ENCODE data around the gene LMBR1L. TPM values are rescaled to one million over a fixed set of nuclear protein-coding genes. Genes with fewer than 3 reads are reported as not detected.
A peak's percentile ranks its signal among the peaks of the same experiment; 100 is the strongest.

Gene LMBR1L
- total and polyA plus RNA-seq, 10 of the 15 experiments (the other 5 are each of a cell fraction or from before 2014, with no cell fraction given) = 2.1 to 42.6 (median 20.0) TPM

DNA sequence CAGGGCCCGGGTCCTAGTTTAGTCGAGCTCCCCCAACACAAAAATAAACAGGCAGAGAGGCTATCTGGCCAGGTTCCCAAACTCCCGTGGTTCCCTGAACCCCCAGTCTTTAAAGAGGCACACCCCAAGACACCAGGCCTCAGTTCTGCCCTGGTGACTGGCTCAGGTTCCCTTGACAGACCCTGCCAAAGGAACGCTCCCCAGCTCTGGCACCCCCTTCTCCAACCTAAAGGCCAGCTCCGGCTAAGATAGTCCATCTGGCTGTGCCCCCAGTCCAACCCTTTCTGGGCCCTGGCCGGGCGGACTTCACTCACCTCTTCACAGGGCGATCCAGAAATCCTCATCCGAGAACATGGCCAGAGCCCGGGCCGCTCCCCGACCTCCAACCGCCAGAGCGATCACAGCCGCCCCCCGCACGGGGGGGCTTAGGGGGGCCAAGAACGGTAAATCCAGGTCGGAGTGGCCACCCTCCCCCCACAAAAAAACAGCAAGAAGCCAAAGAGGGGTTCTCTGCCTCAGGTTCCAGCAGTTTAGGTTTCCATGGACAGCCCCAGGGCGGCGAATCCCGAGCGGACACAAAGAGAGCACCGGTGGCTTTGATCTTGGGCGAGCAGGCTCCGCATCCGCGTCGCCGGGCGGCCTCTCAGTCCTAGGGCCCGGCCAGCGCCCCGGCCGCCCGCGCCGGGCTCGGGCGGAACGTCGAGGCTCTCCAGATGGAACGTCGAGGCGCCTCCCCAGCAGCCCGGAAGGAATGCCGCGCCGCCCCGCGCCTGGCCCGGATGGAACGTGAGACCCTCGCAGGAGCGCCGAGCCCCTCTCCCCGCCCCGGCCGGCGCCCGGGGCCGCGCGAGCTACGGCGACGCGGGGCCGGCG, 51.1 kb downstream of the LMBR1L start (continued):
- TF ChIP-seq, protein P1, sequence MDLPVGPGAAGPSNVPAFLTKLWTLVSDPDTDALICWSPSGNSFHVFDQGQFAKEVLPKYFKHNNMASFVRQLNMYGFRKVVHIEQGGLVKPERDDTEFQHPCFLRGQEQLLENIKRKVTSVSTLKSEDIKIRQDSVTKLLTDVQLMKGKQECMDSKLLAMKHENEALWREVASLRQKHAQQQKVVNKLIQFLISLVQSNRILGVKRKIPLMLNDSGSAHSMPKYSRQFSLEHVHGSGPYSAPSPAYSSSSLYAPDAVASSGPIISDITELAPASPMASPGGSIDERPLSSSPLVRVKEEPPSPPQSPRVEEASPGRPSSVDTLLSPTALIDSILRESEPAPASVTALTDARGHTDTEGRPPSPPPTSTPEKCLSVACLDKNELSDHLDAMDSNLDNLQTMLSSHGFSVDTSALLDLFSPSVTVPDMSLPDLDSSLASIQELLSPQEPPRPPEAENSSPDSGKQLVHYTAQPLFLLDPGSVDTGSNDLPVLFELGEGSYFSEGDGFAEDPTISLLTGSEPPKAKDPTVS (IDR thresholded peaks at IDR 0.05; ENCODE audit: low read depth, low read length) = no peak
- TF ChIP-seq FOS (IDR thresholded peaks at IDR 0.05; ENCODE audit: borderline replicate concordance, extremely low read depth, insufficient read length) (no peak), NR2F1 (conservative IDR thresholded peaks at IDR 0.05) (0 out of 2 replicates have a peak, but pooled peaks have one; percentile 13), ZBED1 (IDR thresholded peaks at IDR 0.05; ENCODE audit: borderline replicate concordance) (no peak), LARP7 (IDR thresholded peaks at IDR 0.05) (no peak), CEBPB (IDR thresholded peaks at IDR 0.05; ENCODE audit: borderline replicate concordance in 1 of 2, low read depth in 2 of 2, low read length in 2 of 2) (no peak), RAD51 (IDR thresholded peaks at IDR 0.05) (no peak), CHD2 (IDR thresholded peaks at IDR 0.05; ENCODE audit: borderline replicate concordance, low read depth, low read length) (no peak), NFYB (IDR thresholded peaks at IDR 0.05; ENCODE audit: insufficient read depth, low read depth, low read length) (no peak)
- TF ChIP-seq, protein P2, sequence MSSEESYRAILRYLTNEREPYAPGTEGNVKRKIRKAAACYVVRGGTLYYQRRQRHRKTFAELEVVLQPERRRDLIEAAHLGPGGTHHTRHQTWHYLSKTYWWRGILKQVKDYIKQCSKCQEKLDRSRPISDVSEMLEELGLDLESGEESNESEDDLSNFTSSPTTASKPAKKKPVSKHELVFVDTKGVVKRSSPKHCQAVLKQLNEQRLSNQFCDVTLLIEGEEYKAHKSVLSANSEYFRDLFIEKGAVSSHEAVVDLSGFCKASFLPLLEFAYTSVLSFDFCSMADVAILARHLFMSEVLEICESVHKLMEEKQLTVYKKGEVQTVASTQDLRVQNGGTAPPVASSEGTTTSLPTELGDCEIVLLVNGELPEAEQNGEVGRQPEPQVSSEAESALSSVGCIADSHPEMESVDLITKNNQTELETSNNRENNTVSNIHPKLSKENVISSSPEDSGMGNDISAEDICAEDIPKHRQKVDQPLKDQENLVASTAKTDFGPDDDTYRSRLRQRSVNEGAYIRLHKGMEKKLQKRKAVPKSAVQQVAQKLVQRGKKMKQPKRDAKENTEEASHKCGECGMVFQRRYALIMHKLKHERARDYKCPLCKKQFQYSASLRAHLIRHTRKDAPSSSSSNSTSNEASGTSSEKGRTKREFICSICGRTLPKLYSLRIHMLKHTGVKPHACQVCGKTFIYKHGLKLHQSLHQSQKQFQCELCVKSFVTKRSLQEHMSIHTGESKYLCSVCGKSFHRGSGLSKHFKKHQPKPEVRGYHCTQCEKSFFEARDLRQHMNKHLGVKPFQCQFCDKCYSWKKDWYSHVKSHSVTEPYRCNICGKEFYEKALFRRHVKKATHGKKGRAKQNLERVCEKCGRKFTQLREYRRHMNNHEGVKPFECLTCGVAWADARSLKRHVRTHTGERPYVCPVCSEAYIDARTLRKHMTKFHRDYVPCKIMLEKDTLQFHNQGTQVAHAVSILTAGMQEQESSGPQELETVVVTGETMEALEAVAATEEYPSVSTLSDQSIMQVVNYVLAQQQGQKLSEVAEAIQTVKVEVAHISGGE (CRISPR knock-in tag; IDR thresholded peaks at IDR 0.05) = no peak
- TF ChIP-seq, protein P3, sequence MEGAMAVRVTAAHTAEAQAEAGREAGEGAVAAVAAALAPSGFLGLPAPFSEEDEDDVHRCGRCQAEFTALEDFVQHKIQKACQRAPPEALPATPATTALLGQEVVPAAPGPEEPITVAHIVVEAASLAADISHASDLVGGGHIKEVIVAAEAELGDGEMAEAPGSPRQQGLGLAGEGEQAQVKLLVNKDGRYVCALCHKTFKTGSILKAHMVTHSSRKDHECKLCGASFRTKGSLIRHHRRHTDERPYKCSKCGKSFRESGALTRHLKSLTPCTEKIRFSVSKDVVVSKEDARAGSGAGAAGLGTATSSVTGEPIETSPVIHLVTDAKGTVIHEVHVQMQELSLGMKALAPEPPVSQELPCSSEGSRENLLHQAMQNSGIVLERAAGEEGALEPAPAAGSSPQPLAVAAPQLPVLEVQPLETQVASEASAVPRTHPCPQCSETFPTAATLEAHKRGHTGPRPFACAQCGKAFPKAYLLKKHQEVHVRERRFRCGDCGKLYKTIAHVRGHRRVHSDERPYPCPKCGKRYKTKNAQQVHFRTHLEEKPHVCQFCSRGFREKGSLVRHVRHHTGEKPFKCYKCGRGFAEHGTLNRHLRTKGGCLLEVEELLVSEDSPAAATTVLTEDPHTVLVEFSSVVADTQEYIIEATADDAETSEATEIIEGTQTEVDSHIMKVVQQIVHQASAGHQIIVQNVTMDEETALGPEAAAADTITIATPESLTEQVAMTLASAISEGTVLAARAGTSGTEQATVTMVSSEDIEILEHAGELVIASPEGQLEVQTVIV (IDR thresholded peaks at IDR 0.05; ENCODE audit: borderline replicate concordance, partially characterized antibody) = no peak
- TF ChIP-seq, protein P4, sequence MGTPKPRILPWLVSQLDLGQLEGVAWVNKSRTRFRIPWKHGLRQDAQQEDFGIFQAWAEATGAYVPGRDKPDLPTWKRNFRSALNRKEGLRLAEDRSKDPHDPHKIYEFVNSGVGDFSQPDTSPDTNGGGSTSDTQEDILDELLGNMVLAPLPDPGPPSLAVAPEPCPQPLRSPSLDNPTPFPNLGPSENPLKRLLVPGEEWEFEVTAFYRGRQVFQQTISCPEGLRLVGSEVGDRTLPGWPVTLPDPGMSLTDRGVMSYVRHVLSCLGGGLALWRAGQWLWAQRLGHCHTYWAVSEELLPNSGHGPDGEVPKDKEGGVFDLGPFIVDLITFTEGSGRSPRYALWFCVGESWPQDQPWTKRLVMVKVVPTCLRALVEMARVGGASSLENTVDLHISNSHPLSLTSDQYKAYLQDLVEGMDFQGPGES (IDR thresholded peaks at IDR 0.05) = no peak
- TF ChIP-seq, protein P5, sequence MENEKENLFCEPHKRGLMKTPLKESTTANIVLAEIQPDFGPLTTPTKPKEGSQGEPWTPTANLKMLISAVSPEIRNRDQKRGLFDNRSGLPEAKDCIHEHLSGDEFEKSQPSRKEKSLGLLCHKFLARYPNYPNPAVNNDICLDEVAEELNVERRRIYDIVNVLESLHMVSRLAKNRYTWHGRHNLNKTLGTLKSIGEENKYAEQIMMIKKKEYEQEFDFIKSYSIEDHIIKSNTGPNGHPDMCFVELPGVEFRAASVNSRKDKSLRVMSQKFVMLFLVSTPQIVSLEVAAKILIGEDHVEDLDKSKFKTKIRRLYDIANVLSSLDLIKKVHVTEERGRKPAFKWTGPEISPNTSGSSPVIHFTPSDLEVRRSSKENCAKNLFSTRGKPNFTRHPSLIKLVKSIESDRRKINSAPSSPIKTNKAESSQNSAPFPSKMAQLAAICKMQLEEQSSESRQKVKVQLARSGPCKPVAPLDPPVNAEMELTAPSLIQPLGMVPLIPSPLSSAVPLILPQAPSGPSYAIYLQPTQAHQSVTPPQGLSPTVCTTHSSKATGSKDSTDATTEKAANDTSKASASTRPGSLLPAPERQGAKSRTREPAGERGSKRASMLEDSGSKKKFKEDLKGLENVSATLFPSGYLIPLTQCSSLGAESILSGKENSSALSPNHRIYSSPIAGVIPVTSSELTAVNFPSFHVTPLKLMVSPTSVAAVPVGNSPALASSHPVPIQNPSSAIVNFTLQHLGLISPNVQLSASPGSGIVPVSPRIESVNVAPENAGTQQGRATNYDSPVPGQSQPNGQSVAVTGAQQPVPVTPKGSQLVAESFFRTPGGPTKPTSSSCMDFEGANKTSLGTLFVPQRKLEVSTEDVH (IDR thresholded peaks at IDR 0.05; ENCODE audit: low read depth, partially characterized antibody) = no peak
- TF ChIP-seq, protein P6, sequence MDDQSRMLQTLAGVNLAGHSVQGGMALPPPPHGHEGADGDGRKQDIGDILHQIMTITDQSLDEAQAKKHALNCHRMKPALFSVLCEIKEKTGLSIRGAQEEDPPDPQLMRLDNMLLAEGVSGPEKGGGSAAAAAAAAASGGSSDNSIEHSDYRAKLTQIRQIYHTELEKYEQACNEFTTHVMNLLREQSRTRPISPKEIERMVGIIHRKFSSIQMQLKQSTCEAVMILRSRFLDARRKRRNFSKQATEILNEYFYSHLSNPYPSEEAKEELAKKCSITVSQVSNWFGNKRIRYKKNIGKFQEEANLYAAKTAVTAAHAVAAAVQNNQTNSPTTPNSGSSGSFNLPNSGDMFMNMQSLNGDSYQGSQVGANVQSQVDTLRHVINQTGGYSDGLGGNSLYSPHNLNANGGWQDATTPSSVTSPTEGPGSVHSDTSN (IDR thresholded peaks at IDR 0.05; ENCODE audit: insufficient replicate concordance, low read depth, low read length) = no peak

Data from GM12878 (cell line).